GM12801 (cell line): ENCODE results near the gene MRPS18B.

Source experiments
- CTCF ChIP-seq: IDR thresholded peaks from one replicate; pipeline ENCODE4 v1.5.1; 2011; ENCODE audit warnings: control low read depth; ENCODE audit not compliant: insufficient read length; ENCODE audit errors: extremely low read depth

Gene MRPS18B

GRCh38 chr6:30664994-30665767 is 47.5 kb downstream of the MRPS18B start:
- no peak for TF ChIP-seq CTCF

GRCh38 chr6:30670760-30671527 is 53.3 kb downstream of the MRPS18B start:
- TF ChIP-seq CTCF: no peak

GRCh38 chr6:30672445-30673253 is 55.0 kb downstream of the MRPS18B start, which contains the start of gene DHX16:
Gene DHX16, minus strand, starts transcription at chr6:30673006. Its CDS starts 165 bp downstream, at chr6:30672841.
- TF ChIP-seq CTCF: peak; percentile 10
